Neural progenitor cell (in vitro differentiated cells): ENCODE data around the gene NOP53. TPM values are rescaled to one million over a fixed set of nuclear protein-coding genes. Genes with fewer than 3 reads are reported as not detected.
"Not testable (repeated sequence)": the region's sequence is repeated elsewhere in the genome, so short reads cannot be mapped to it uniquely, and the experiment has no call there.

ENCODE experiments used
- DNase-seq: peaks from one replicate; pipeline ENCODE4 v3.0.0-alpha.2; 2016; ENCODE audit warnings: low spot score
- H2AFZ ChIP-seq: fragments of 200-600 bp; sonication (generic); replicated peaks from 2 replicates; pipeline ENCODE4 v1.6.1; 2016; ENCODE audit warnings: antibody characterized with exemption
- H3F3A ChIP-seq: fragments of 200-600 bp; sonication (generic); 2 replicates; pipeline ENCODE4 v1.6.1; 2016; ENCODE audit warnings: antibody characterized with exemption, low read depth
- H3K27ac ChIP-seq: fragments of 200-600 bp; sonication (generic); 2 replicates; pipeline ENCODE4 v1.5.1; 2016; ENCODE audit warnings: mild to moderate bottlenecking
- H3K27me3 ChIP-seq: fragments of 200-600 bp; sonication (generic); 2 replicates; pipeline ENCODE4 v1.6.1; 2016; ENCODE audit warnings: mild to moderate bottlenecking, moderate library complexity
- H3K36me3 ChIP-seq: fragments of 200-600 bp; sonication (generic); 2 replicates; pipeline ENCODE4 v1.5.1; 2016
- H3K4me1 ChIP-seq: fragments of 200-600 bp; sonication (generic); 2 replicates; pipeline ENCODE4 v1.6.1; 2016; ENCODE audit warnings: mixed run types
- H3K4me2 ChIP-seq: fragments of 200-600 bp; sonication (generic); 2 replicates; pipeline ENCODE4 v1.6.1; 2016
- H3K4me3 ChIP-seq: fragments of 200-600 bp; sonication (generic); 2 replicates; pipeline ENCODE4 v1.5.1; 2016
- H3K79me2 ChIP-seq: fragments of 200-600 bp; sonication (generic); 2 replicates; pipeline ENCODE4 v1.6.1; 2016; ENCODE audit warnings: low read depth
- H3K9ac ChIP-seq: fragments of 200-600 bp; sonication (generic); 2 replicates; pipeline ENCODE4 v1.6.1; 2016
- H3K9me3 ChIP-seq: fragments of 200-600 bp; sonication (generic); 2 replicates; pipeline ENCODE4 v1.5.1; 2016; ENCODE audit warnings: low read depth
- H4K20me1 ChIP-seq: fragments of 200-600 bp; sonication (generic); 2 replicates; pipeline ENCODE4 v1.6.1; 2016; ENCODE audit warnings: low read depth
- H3K27ac Mint-ChIP-seq: 3 replicates; pipeline ENCODE4 v1.8.0; 2021; ENCODE audit warnings: mixed read lengths
- H3K27me3 Mint-ChIP-seq: 2 replicates; pipeline ENCODE4 v1.8.0; 2022; ENCODE audit warnings: low read depth, mild to moderate bottlenecking, inconsistent platforms, moderate library complexity, mixed read lengths; ENCODE audit not compliant: insufficient read depth
- H3K36me3 Mint-ChIP-seq: 3 replicates; pipeline ENCODE4 v1.8.0; 2021; ENCODE audit warnings: mixed read lengths
- H3K4me1 Mint-ChIP-seq: 3 replicates; pipeline ENCODE4 v1.8.0; 2021; ENCODE audit warnings: mixed read lengths
- H3K4me3 Mint-ChIP-seq: 3 replicates; pipeline ENCODE4 v1.8.0; 2021; ENCODE audit warnings: mild to moderate bottlenecking, moderate library complexity, mixed read lengths
- H3K9me3 Mint-ChIP-seq: 3 replicates; pipeline ENCODE4 v1.8.0; 2020; ENCODE audit warnings: mixed read lengths
- EZH2 ChIP-seq: fragments of 200-600 bp; sonication (generic); IDR thresholded peaks from 2 replicates; pipeline ENCODE4 v1.6.1; 2017; ENCODE audit warnings: antibody characterized with exemption, mild to moderate bottlenecking, moderate library complexity
- EZH2phosphoT487 ChIP-seq: fragments of 200-600 bp; sonication (generic); IDR thresholded peaks from 2 replicates; pipeline ENCODE4 v1.6.1; 2017; ENCODE audit warnings: antibody characterized with exemption
- total RNA-seq: library from RNA; depleted of rRNA; stranded (reverse); fragments of >200 nt; gene quantifications from 2 replicates; pipeline ENCODE4 v1.2.3, GENCODE V29; 2015; ENCODE audit warnings: low replicate concordance
- TF ChIP-seq, protein P1 (sequence below): fragments of 200-600 bp; sonication (generic); IDR thresholded peaks from 2 replicates; pipeline ENCODE4 v1.5.1; 2017; ENCODE audit warnings: antibody characterized with exemption, mild to moderate bottlenecking

NOP53 gene
- total RNA-seq, 1 donor from 2014 or later: 101 TPM

DNA sequence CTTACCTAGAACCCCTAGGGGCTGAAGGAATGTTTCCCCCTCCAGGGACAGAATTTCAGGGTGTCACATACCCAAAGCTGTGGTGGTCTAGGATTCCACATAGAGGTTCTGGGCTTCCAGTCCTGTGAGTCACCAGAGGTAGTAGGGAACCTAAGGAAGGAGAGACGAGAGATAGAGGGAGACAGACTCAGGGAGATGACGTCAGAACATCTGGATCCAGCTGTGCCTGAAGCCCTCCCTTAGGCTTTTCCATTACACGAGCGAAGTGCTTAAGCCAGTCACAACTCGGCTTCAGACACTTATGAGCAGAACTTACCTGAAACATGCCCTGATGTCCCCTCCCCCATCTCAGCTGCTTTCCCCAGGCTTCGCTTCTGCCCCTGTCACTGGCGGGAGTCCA is 21.3 kb downstream of the NOP53 start:
- peaks cover 13% of the 10 kb centered on the region for H3K4me1 Mint-ChIP-seq
- Histone ChIP-seq H3K36me3 (no peaks in the 10 kb centered on the region), H3K79me2 (no peaks in the 10 kb centered on the region), H3F3A (peaks cover 3% of the 10 kb centered on the region), H3K27me3 (no peaks in the 10 kb centered on the region), H3K4me3 (no peak overlapping the region), H2AFZ (no peak overlapping the region), H3K4me2 (no peak overlapping the region), H4K20me1 (no peaks in the 10 kb centered on the region), H3K9me3 (no peaks in the 10 kb centered on the region), H3K4me1 (peaks cover 6% of the 10 kb centered on the region), H3K9ac (no peak overlapping the region), H3K27ac (no peak overlapping the region)
- H3K27me3 Mint-ChIP-seq: peaks cover 6% of the 10 kb centered on the region
- no peaks in the 10 kb centered on the region for H3K9me3 Mint-ChIP-seq
- H3K4me3 Mint-ChIP-seq: no peak overlapping the region
- H3K27ac Mint-ChIP-seq: no peak overlapping the region
- DNase-seq: no peak
- no peaks in the 10 kb centered on the region for H3K36me3 Mint-ChIP-seq
- TF ChIP-seq, protein P1, sequence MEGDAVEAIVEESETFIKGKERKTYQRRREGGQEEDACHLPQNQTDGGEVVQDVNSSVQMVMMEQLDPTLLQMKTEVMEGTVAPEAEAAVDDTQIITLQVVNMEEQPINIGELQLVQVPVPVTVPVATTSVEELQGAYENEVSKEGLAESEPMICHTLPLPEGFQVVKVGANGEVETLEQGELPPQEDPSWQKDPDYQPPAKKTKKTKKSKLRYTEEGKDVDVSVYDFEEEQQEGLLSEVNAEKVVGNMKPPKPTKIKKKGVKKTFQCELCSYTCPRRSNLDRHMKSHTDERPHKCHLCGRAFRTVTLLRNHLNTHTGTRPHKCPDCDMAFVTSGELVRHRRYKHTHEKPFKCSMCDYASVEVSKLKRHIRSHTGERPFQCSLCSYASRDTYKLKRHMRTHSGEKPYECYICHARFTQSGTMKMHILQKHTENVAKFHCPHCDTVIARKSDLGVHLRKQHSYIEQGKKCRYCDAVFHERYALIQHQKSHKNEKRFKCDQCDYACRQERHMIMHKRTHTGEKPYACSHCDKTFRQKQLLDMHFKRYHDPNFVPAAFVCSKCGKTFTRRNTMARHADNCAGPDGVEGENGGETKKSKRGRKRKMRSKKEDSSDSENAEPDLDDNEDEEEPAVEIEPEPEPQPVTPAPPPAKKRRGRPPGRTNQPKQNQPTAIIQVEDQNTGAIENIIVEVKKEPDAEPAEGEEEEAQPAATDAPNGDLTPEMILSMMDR: no peak

DNA sequence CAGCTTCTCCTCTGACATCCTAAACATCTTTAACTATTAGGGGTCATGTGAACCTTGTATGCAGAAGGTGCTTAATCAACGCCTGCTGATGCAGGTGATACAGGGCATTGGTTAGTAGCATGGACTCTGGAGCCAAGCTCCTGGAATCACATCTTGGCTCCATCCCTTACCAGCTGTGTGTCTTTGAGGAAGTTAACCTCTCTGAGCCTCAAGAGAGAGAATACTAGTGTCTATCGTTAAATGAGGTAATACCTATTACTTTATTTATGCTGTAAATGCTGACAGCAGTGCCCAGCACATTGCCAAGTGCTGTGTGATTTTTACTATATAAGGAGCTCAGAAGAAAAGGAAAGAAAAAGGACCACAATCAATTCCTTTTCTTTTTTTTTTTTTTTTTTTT is 22.0 kb downstream of the NOP53 start:
- H3K4me2 ChIP-seq: no peak overlapping the region
- no peak overlapping the region for H3K9ac ChIP-seq
- H3F3A ChIP-seq: peaks cover 3% of the 10 kb centered on the region
- H3K9me3 Mint-ChIP-seq: no peaks in the 10 kb centered on the region
- no peaks in the 10 kb centered on the region for H3K9me3 ChIP-seq
- H3K4me1 ChIP-seq: peaks cover 6% of the 10 kb centered on the region
- H3K27ac ChIP-seq: no peak overlapping the region
- H2AFZ ChIP-seq: no peak overlapping the region
- no peak overlapping the region for H3K4me3 ChIP-seq
- H3K27me3 ChIP-seq: no peaks in the 10 kb centered on the region
- peaks cover 6% of the 10 kb centered on the region for H3K27me3 Mint-ChIP-seq
- no peak overlapping the region for H3K27ac Mint-ChIP-seq
- no peak for DNase-seq
- H3K79me2 ChIP-seq: no peaks in the 10 kb centered on the region
- H3K36me3 Mint-ChIP-seq: no peaks in the 10 kb centered on the region
- H3K4me1 Mint-ChIP-seq: peaks cover 13% of the 10 kb centered on the region
- H3K4me3 Mint-ChIP-seq: no peak overlapping the region
- no peaks in the 10 kb centered on the region for H4K20me1 ChIP-seq
- H3K36me3 ChIP-seq: no peaks in the 10 kb centered on the region
- TF ChIP-seq EZH2phosphoT487: no peak
- TF ChIP-seq EZH2: no peak
- TF ChIP-seq, protein P1: no peak

DNA sequence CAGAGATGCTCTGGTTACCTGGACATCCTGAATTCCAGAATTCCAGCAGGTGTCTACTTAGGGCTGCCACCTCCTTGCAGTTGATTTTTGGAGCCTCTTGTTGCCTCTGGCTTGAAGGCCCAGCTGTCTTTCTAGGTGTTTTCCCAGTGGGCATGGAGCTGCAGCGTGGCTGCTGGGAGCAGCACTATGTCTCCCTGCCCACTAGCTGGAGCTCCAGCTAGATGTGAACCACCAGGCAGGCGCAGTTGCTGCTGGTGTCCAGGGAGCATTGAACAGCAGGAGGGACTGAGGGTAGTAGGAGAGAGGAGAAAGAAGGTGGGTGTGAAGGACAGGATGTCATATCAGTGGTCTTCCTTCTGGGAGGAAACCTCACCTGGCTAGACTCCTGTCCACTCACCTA is 23.3 kb downstream of the NOP53 start:
- no peak overlapping the region for H3K27ac Mint-ChIP-seq
- Histone ChIP-seq H2AFZ (no peak overlapping the region), H3K27ac (no peak overlapping the region), H3K4me3 (no peak overlapping the region), H3K79me2 (no peaks in the 10 kb centered on the region), H3K4me1 (peaks cover 6% of the 10 kb centered on the region), H3K36me3 (no peaks in the 10 kb centered on the region), H4K20me1 (no peaks in the 10 kb centered on the region), H3K9me3 (no peaks in the 10 kb centered on the region), H3K4me2 (no peak overlapping the region), H3F3A (peaks cover 4% of the 10 kb centered on the region), H3K9ac (no peak overlapping the region), H3K27me3 (no peaks in the 10 kb centered on the region)
- peaks cover 6% of the 10 kb centered on the region for H3K27me3 Mint-ChIP-seq
- TF ChIP-seq EZH2phosphoT487 (no peak), EZH2 (no peak)
- TF ChIP-seq, protein P1: no peak
- H3K9me3 Mint-ChIP-seq: no peaks in the 10 kb centered on the region
- no peaks in the 10 kb centered on the region for H3K36me3 Mint-ChIP-seq
- peaks cover 16% of the 10 kb centered on the region for H3K4me1 Mint-ChIP-seq
- no peak overlapping the region for H3K4me3 Mint-ChIP-seq
- DNase-seq: no peak

DNA sequence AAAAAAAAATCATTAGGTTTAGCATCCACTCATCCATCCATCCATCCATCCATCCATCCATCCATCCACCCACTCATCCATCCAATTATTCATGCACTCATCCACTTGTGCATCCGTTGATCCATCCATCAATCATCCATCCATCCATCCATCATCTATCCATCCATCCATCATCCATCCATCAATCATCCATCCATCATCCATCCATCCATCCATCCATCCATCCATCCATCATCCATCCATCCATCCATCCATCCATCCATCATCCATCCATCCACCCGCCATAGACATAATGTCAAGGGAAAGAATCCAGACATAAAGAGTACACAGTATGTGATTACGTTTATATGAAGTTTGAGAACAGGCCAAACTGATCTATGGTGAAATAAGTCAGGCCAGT is 24.2 kb downstream of the NOP53 start:
- Histone ChIP-seq H3K27ac (no peak overlapping the region), H3K9ac (no peak overlapping the region), H2AFZ (no peak overlapping the region), H3K36me3 (no peaks in the 10 kb centered on the region), H3F3A (peaks cover 10% of the 10 kb centered on the region), H4K20me1 (no peaks in the 10 kb centered on the region), H3K4me3 (no peak overlapping the region), H3K27me3 (no peaks in the 10 kb centered on the region), H3K79me2 (no peaks in the 10 kb centered on the region), H3K9me3 (no peaks in the 10 kb centered on the region), H3K4me1 (peaks cover 12% of the 10 kb centered on the region), H3K4me2 (no peak overlapping the region)
- Mint-ChIP-seq H3K4me3 (no peak overlapping the region), H3K36me3 (no peaks in the 10 kb centered on the region), H3K27ac (no peak overlapping the region), H3K27me3 (peaks cover 10% of the 10 kb centered on the region), H3K4me1 (peaks cover 23% of the 10 kb centered on the region), H3K9me3 (no peaks in the 10 kb centered on the region)
- DNase-seq: no peak
- no peak for TF ChIP-seq EZH2
- TF ChIP-seq, protein P1: no peak
- no peak for TF ChIP-seq EZH2phosphoT487

DNA sequence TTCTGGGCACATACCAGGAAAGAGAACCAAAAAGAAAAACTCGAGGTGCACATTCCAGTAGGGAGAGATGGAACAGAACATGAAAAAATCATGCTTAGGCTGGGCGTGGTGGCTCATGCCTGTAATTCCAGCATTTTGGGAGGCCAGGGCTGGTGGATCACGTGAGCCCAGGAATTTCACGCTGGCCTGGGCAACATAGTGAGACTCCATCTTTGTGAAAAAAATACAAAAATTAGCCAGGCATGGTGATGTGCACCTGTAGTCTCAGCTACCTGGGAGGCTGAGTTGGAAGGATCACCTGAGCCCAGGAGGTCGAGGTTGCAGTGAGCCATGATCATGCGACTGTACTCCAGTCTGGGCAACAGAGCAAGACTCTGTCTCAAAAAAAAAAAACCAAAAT is 25.9 kb downstream of the NOP53 start:
- not testable (repeated sequence) for H2AFZ ChIP-seq, H3K4me3 ChIP-seq, H4K20me1 ChIP-seq, H3K4me2 ChIP-seq, H3K9me3 Mint-ChIP-seq, H3K79me2 ChIP-seq, H3F3A ChIP-seq, DNase-seq, H3K27ac Mint-ChIP-seq, H3K27ac ChIP-seq, H3K27me3 ChIP-seq, H3K9me3 ChIP-seq, H3K36me3 Mint-ChIP-seq, H3K4me3 Mint-ChIP-seq, H3K9ac ChIP-seq, H3K36me3 ChIP-seq
- peaks cover 20% of the 10 kb centered on the region for H3K4me1 Mint-ChIP-seq
- H3K27me3 Mint-ChIP-seq: peaks cover 10% of the 10 kb centered on the region
- H3K4me1 ChIP-seq: peaks cover 12% of the 10 kb centered on the region
